Trophoblast cell (in vitro differentiated cells and primary cell): ENCODE results near the gene NDUFAF5.
A peak's percentile ranks its signal among the peaks of the same experiment; 100 is the strongest.

ENCODE experiments used
- DNase-seq, 2 donors: peaks; one replicate each; pipeline ENCODE4 v3.0.0-alpha.2; 2016
- H2AFZ ChIP-seq: 2 replicates; pipeline ENCODE4 v1.6.1; 2013; ENCODE audit warnings: low read length, moderate library complexity, mild to moderate bottlenecking; ENCODE audit not compliant: insufficient read depth, poor library complexity
- H2AK5ac ChIP-seq: 2 replicates; pipeline ENCODE4 v1.6.1; 2013; ENCODE audit warnings: mild to moderate bottlenecking, low read length
- H2BK120ac ChIP-seq: 2 replicates; pipeline ENCODE4 v1.6.1; 2013; ENCODE audit warnings: low read length, mild to moderate bottlenecking, moderate library complexity; ENCODE audit not compliant: insufficient read depth, poor library complexity
- H2BK12ac ChIP-seq: 2 replicates; pipeline ENCODE4 v1.6.1; 2013; ENCODE audit warnings: mild to moderate bottlenecking, low read length, moderate library complexity
- H2BK5ac ChIP-seq: 2 replicates; pipeline ENCODE4 v1.6.1; 2013; ENCODE audit warnings: low read length, low read depth, moderate library complexity, mild to moderate bottlenecking; ENCODE audit not compliant: poor library complexity
- H3K14ac ChIP-seq: 2 replicates; pipeline ENCODE4 v1.6.1; 2013; ENCODE audit warnings: mild to moderate bottlenecking, low read length
- H3K18ac ChIP-seq: 2 replicates; pipeline ENCODE4 v1.6.1; 2013; ENCODE audit warnings: mild to moderate bottlenecking, low read length
- H3K23ac ChIP-seq: 2 replicates; pipeline ENCODE4 v1.6.1; 2013; ENCODE audit warnings: low read length
- H3K27ac ChIP-seq: 2 replicates; pipeline ENCODE4 v1.5.1; 2013; ENCODE audit warnings: low read depth, mild to moderate bottlenecking, inconsistent platforms, low read length, moderate library complexity
- H3K27me3 ChIP-seq: 2 replicates; pipeline ENCODE4 v1.6.1; 2013; ENCODE audit warnings: inconsistent platforms, mild to moderate bottlenecking, low read length, moderate library complexity; ENCODE audit not compliant: insufficient read depth
- H3K36me3 ChIP-seq, 2 experiments: 1 replicate in 1 of 2; 2 replicates in 1 of 2; pipeline ENCODE4 v1.6.1; 2013; ENCODE audit warnings: low read length in 2 of 2, mild to moderate bottlenecking in 2 of 2, moderate library complexity in 1 of 2; ENCODE audit not compliant: insufficient read depth in 2 of 2, control insufficient read depth in 1 of 2
- H3K4ac ChIP-seq: 2 replicates; pipeline ENCODE4 v1.6.1; 2013; ENCODE audit warnings: low read depth, mild to moderate bottlenecking, low read length, moderate library complexity
- H3K4me1 ChIP-seq, 2 experiments: 1 replicate in 1 of 2; 2 replicates in 1 of 2; pipeline ENCODE4 v1.6.1; 2013; ENCODE audit warnings: low read length in 2 of 2, mild to moderate bottlenecking in 2 of 2, moderate library complexity in 1 of 2; ENCODE audit not compliant: insufficient read depth in 2 of 2, control insufficient read depth in 1 of 2
- H3K4me2 ChIP-seq: 2 replicates; pipeline ENCODE4 v1.6.1; 2013; ENCODE audit warnings: inconsistent platforms, mild to moderate bottlenecking, low read length, moderate library complexity
- H3K4me3 ChIP-seq: 2 replicates; pipeline ENCODE4 v1.5.1; 2013; ENCODE audit warnings: mild to moderate bottlenecking, low read depth, low read length, inconsistent platforms
- H3K79me1 ChIP-seq: one replicate; pipeline ENCODE4 v1.6.1; 2013; ENCODE audit warnings: low read length
- H3K79me2 ChIP-seq: 2 replicates; pipeline ENCODE4 v1.6.1; 2013; ENCODE audit warnings: low read length, mild to moderate bottlenecking; ENCODE audit not compliant: control insufficient read depth, insufficient read depth, poor library complexity
- H3K9ac ChIP-seq: 2 replicates; pipeline ENCODE4 v1.6.1; 2013; ENCODE audit warnings: mild to moderate bottlenecking, low read length
- H3K9me3 ChIP-seq: 2 replicates; pipeline ENCODE4 v1.6.1; 2013; ENCODE audit warnings: low read depth, mild to moderate bottlenecking, control low read depth, inconsistent platforms, low read length; ENCODE audit not compliant: insufficient read depth
- H4K12ac ChIP-seq: 2 replicates; pipeline ENCODE4 v1.6.1; 2013; ENCODE audit warnings: low read depth, mild to moderate bottlenecking, low read length, moderate library complexity
- H4K8ac ChIP-seq: 2 replicates; pipeline ENCODE4 v1.6.1; 2013; ENCODE audit warnings: low read depth, mild to moderate bottlenecking, low read length, moderate library complexity
- H4K91ac ChIP-seq: one replicate; pipeline ENCODE4 v1.6.1; 2013; ENCODE audit warnings: low read depth, mild to moderate bottlenecking, low read length, moderate library complexity
- WGBS: extraction: QIAGEN DNeasy Blood & Tissue Kit; methylation state at CpG from one replicate; pipeline ENCODE4 v1.1.7; 2013; ENCODE audit warnings: missing lambda C conversion rate; ENCODE audit not compliant: insufficient read length, insufficient coverage; ENCODE audit errors: extremely low coverage; 5-methylcytosine and 5-hydroxymethylcytosine counted together

The NDUFAF5 gene

GRCh38 chr20:13777171-13777601, 7.6 kb upstream of the NDUFAF5 start:
- no CpG with 5 or more reads among the region's 4 CpGs for WGBS
- H3K23ac ChIP-seq: no peak overlapping the region

GRCh38 chr20:13778827-13779226, 6.0 kb upstream of the NDUFAF5 start:
- no peak overlapping the region for H2BK12ac ChIP-seq
- no peak overlapping the region for H2BK5ac ChIP-seq
- no peak overlapping the region for H2AFZ ChIP-seq
- no peak overlapping the region for H4K91ac ChIP-seq
- H4K12ac ChIP-seq: peak overlapping the region; percentile 43
- no peak overlapping the region for H3K9ac ChIP-seq
- peaks cover 8 to 17% of the 10 kb centered on the region in 2 experiments for H3K36me3 ChIP-seq
- no peak overlapping the region for H4K8ac ChIP-seq
- no peak overlapping the region for H3K18ac ChIP-seq
- no peak overlapping the region for H2BK120ac ChIP-seq
- no peak overlapping the region for H3K27ac ChIP-seq
- H3K27me3 ChIP-seq: no peaks in the 10 kb centered on the region
- no peaks in the 10 kb centered on the region for H3K79me1 ChIP-seq
- H3K4me3 ChIP-seq: no peak overlapping the region
- H3K4me1 ChIP-seq: peaks cover 0 to 3% of the 10 kb centered on the region in 2 experiments
- H3K4me2 ChIP-seq: no peak overlapping the region
- H3K23ac ChIP-seq: no peak overlapping the region
- H2AK5ac ChIP-seq: no peak overlapping the region
- H3K14ac ChIP-seq: no peak overlapping the region
- no peak for DNase-seq
- H3K9me3 ChIP-seq: no peaks in the 10 kb centered on the region
- H3K79me2 ChIP-seq: no peaks in the 10 kb centered on the region
- H3K4ac ChIP-seq: no peak overlapping the region
- WGBS: no CpG with 5 or more reads among the region's 3 CpGs

More at GRCh38 chr20:13777171-13777601, 7.6 kb upstream of the NDUFAF5 start:
- Histone ChIP-seq H4K12ac (no peak overlapping the region), H3K18ac (no peak overlapping the region), H2BK12ac (no peak overlapping the region), H2BK120ac (no peak overlapping the region), H3K9me3 (no peaks in the 10 kb centered on the region), H3K27ac (no peak overlapping the region), H2AK5ac (no peak overlapping the region), H3K14ac (no peak overlapping the region), H3K36me3 (peaks cover 8 to 19% of the 10 kb centered on the region in 2 experiments), H3K79me1 (no peaks in the 10 kb centered on the region), H3K27me3 (no peaks in the 10 kb centered on the region), H3K79me2 (no peaks in the 10 kb centered on the region), H4K8ac (no peak overlapping the region), H2BK5ac (no peak overlapping the region), H2AFZ (no peak overlapping the region), H3K9ac (no peak overlapping the region), H3K4ac (no peak overlapping the region), H3K4me2 (no peak overlapping the region), H3K4me3 (no peak overlapping the region), H4K91ac (no peak overlapping the region), H3K4me1 (no peaks in the 10 kb centered on the region)
- peak in 1 of 2 donors; percentile 44 for DNase-seq

DNA sequence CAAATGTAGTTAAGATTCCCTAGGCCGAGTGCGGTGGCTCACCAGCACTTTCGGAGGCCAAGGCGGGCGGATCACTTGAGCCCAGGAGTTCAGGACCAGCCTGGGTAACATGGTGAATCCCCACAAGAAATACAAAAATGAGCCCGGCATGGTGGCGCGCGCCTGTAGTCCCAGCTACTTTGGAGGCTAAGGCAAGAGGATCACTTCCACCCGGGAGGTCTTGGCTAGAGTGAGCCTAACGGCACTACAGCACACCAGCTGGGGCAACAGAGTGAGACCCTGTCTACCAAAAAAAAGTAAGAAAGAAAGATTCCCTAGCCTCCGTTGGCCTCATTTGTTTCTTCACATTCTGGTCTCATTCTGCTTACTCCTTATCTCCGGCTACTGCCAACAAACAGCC, 1.3 kb upstream of the NDUFAF5 start:
- H3K79me2 ChIP-seq: peaks cover 6% of the 10 kb centered on the region
- H3K14ac ChIP-seq: no peak overlapping the region
- no peaks in the 10 kb centered on the region for H3K9me3 ChIP-seq
- no peak overlapping the region for H3K9ac ChIP-seq
- H3K18ac ChIP-seq: no peak overlapping the region
- WGBS: no CpG with 5 or more reads among the region's 13 CpGs
- DNase-seq: no peak
- no peak overlapping the region for H3K23ac ChIP-seq
- H3K79me1 ChIP-seq: peaks cover 4% of the 10 kb centered on the region
- H2AK5ac ChIP-seq: no peak overlapping the region
- peaks cover 8 to 14% of the 10 kb centered on the region in 2 experiments for H3K36me3 ChIP-seq
- H2BK5ac ChIP-seq: no peak overlapping the region
- no peak overlapping the region for H2AFZ ChIP-seq
- H2BK12ac ChIP-seq: no peak overlapping the region
- H3K4me2 ChIP-seq: peak overlapping the region; percentile 11
- H4K8ac ChIP-seq: no peak overlapping the region
- H3K4ac ChIP-seq: peak overlapping the region; percentile 51
- no peak overlapping the region for H2BK120ac ChIP-seq
- no peak overlapping the region for H4K91ac ChIP-seq
- H3K4me3 ChIP-seq: no peak overlapping the region
- no peak overlapping the region for H3K27ac ChIP-seq
- H3K27me3 ChIP-seq: no peaks in the 10 kb centered on the region
- H4K12ac ChIP-seq: no peak overlapping the region
- H3K4me1 ChIP-seq: peaks cover 0 to 7% of the 10 kb centered on the region in 2 experiments

- H3K14ac ChIP-seq: peak overlapping the region; percentile 16
- H3K9ac ChIP-seq: peak overlapping the region; percentile 94
- WGBS: no CpG with 5 or more reads among the region's 26 CpGs
- no peak overlapping the region for H3K23ac ChIP-seq
- no peak overlapping the region for H2BK5ac ChIP-seq
- H2AK5ac ChIP-seq: no peak overlapping the region
- H3K79me2 ChIP-seq: peaks cover 6% of the 10 kb centered on the region
- H2BK12ac ChIP-seq: no peak overlapping the region
- H3K4ac ChIP-seq: peak overlapping the region; percentile 65
- H3K27ac ChIP-seq: no peak overlapping the region
- H3K36me3 ChIP-seq: peaks cover 5 to 14% of the 10 kb centered on the region in 2 experiments
- H4K8ac ChIP-seq: peak overlapping the region; percentile 86
- peaks cover 4% of the 10 kb centered on the region for H3K79me1 ChIP-seq
- H4K91ac ChIP-seq: peak overlapping the region; percentile 36
- H3K4me2 ChIP-seq: peak overlapping the region; percentile 73
- peak overlapping the region; percentile 49 for H2BK120ac ChIP-seq
- H3K4me3 ChIP-seq: peak overlapping the region; percentile 88
- H3K27me3 ChIP-seq: no peaks in the 10 kb centered on the region
- no peak for DNase-seq
- H2AFZ ChIP-seq: peak overlapping the region; percentile 80
- no peaks in the 10 kb centered on the region for H3K9me3 ChIP-seq
- peaks cover 0 to 7% of the 10 kb centered on the region in 2 experiments for H3K4me1 ChIP-seq
- H4K12ac ChIP-seq: peak overlapping the region; percentile 34
- peak overlapping the region; percentile 73 for H3K18ac ChIP-seq
These were observed 446 bp upstream of the NDUFAF5 start for GRCh38 chr20:13784271-13784892.
